GM18868 (cell line): ENCODE results near the gene CHRNA5.
"Not testable (repeated sequence)": the region's sequence is repeated elsewhere in the genome, so short reads cannot be mapped to it uniquely, and the experiment has no call there.

ENCODE experiments used
- ATAC-seq: cut with Tn5 transposase; IDR thresholded peaks from one replicate; pipeline ENCODE4 v1.9.1; 2021; ENCODE audit warnings: mild to moderate bottlenecking, moderate library complexity; ENCODE audit not compliant: unreplicated experiment

Gene CHRNA5

DNA sequence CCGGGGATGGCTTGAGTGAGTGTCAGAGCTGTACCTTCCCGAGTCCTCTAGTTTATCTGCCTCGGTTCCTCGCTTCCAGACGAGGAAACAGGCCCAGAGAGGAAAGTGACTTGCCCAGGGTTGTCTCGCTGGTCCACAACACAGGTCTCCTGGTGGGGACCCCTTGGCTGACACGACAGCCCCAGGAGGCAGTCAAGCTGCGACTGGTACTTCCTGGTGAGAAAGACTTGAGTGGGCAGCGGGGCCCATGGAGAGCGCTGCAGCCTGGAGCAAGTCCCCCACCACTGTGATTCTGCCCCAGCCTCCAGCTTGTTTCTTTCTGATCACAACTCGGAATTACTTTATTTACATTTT, 600 bp upstream of the CHRNA5 start:
- ATAC-seq, result no peak

DNA sequence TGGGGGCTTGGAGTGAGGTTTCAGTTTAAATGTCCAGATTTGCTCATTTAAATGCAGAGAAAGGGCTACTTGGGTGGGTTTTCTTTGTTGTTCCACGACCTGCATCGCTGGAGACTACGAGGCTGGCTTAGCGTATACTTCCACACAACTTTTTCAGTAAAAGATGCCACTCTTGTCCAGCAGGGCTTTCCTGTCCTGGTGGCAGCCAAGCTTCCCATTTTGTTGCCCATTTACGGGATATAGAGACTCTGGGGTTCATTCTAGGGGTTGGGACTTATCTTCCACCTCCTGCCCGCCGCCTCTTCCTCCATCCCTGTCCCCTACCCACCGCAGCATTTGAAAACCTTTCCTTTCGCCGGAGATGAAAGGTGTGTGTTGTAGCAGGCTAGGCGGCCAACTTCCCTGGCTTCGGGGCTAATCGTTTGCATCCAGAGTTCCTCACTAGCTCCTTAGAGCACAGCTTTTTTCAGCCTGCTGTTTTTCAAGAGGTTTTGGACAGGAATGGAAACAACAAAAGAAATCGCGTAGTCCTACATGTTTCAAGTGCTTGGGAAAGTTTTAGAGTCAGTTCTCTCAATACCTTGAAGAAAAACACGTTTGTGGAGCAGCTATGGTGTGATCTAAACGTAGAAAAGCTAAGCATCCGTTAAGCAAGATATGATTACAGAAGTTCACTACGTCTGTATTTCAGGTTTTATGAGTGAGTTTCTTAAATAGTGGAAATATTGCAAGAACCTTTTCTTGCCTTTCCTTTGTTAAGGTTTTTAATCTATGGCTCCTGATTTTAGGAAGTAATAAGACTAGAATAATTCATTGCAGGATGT, 843 bp downstream of the CHRNA5 start:
- ATAC-seq, result peak; percentile 13

DNA sequence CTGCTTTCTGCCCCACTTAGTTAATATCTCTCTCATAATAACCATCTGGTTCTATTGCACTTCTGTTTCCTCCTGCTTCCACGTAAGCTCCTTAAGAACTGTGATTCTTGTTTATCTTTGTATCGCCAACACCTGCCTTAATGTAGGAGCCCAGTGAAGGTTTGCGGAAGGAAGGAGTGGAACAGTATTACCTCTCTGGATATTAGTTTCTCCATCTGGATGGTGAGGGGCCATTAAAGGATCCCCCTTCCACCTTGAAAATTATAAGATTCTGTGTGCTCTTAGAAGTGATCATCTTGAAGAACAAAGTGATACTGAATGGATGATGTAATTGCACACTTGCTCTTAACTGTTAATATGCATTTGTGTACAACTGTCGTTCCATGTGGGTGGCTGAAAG, 2.2 kb downstream of the CHRNA5 start:
- no peak for ATAC-seq

DNA sequence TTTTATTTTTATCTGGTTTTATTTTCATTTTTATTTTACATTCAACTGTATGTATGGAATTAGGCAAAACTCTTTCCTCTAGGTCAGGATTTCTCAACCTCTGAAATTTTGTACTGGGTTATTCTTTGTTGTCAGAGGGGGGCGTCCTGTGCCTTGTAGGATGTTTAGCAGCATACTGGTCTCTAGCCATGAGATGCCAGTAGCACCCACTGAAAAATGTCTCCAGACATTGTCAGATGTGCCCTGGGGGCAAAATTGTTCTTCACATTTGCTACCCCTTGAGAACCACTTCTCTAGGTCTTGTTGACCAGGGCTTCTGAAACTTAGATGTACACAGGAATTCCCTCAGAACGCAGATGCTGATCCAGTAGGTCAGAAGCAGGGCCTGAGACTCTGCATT, 5.4 kb downstream of the CHRNA5 start:
- ATAC-seq, result no peak

- no peak for ATAC-seq
Observed at GRCh38 chr15:78571382-78571781, 6.1 kb downstream of the CHRNA5 start.

DNA sequence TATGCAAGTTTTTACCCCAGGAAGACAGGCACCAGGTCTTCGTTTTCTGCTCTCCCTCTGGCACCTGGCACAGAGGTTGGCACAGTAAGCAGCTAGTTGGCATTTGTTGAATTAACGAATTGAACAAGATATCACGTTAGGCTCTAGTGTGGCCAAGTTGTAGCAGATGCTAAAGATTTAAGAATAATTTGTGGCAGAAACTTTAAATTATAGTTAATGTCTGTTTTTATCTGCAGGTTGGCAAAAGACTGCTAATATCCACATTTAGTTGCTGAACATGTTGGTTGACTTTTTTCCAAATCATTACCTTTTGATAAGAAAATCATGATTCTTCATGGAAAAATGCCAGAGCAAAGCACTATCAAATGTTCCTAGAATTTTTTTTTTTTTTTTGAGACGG, 8.1 kb downstream of the CHRNA5 start:
- ATAC-seq, result no peak

- no peak for ATAC-seq
Observed at GRCh38 chr15:78574944-78575343, 9.6 kb downstream of the CHRNA5 start.

- no peak for ATAC-seq
Observed at GRCh38 chr15:78597583-78597982, 32.3 kb downstream of the CHRNA5 start.

- no peak for ATAC-seq
Observed at GRCh38 chr15:78598348-78598747, 33.0 kb downstream of the CHRNA5 start.

- ATAC-seq, result no peak
Observed at GRCh38 chr15:78599189-78599588, 33.9 kb downstream of the CHRNA5 start.

GRCh38 chr15:78603467-78603866, 38.1 kb downstream of the CHRNA5 start:
- no peak for ATAC-seq

GRCh38 chr15:78604420-78604819, 39.1 kb downstream of the CHRNA5 start:
- no peak for ATAC-seq

- no peak for ATAC-seq
Observed at GRCh38 chr15:78605201-78605600, 39.9 kb downstream of the CHRNA5 start.

DNA sequence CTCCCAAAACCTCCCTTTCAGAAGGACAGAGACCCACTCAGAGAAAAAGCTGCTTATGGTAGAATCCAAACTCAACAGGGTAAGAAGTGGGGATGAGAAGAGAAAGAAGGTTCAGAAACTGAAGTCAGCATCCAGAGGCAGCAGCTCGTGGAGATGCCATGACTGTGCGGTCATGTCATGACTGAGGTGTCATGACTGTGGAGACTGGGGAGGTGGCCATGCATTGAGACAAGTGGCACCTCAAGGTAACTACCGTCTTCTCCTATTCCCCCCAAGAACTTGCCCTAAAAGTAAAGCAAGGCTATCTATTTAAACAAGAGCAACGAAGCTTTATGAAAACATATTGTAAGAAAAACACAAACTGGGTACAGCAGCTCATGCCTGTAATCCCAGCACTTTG, 40.4 kb downstream of the CHRNA5 start:
- no peak for ATAC-seq

- not testable (repeated sequence) for ATAC-seq
Observed at GRCh38 chr15:78609551-78609950, 44.2 kb downstream of the CHRNA5 start.

GRCh38 chr15:78614021-78614420, 48.7 kb downstream of the CHRNA5 start:
- no peak for ATAC-seq

- ATAC-seq, result no peak
Observed at GRCh38 chr15:78615151-78615589, 49.9 kb downstream of the CHRNA5 start.

GRCh38 chr15:78616506-78616905, 51.2 kb downstream of the CHRNA5 start:
- no peak for ATAC-seq

GRCh38 chr15:78617076-78617475, 51.8 kb downstream of the CHRNA5 start:
- no peak for ATAC-seq

GRCh38 chr15:78617516-78617915, 52.2 kb downstream of the CHRNA5 start:
- ATAC-seq, result no peak

DNA sequence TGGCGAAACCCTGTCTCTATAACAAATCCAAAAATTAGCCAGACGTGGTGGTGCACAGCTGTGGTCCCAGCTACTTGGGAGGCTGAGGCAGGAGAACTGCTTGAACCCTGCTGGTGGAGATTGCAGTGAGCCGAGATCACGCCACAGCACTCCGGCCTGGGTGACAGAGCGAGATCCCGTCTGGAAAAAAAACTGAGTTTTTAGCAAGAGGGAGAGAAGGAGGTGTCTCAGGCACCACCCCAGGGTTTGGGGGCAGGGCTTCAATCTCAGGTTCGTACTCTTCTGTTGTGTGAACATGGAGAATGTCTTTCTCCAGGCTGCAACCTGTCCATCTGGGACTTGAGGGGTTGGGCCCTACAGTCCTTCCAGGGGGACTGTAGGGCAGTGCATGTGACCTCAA, 52.7 kb downstream of the CHRNA5 start:
- ATAC-seq, result no peak

GRCh38 chr15:78618490-78618934, 53.2 kb downstream of the CHRNA5 start:
- no peak for ATAC-seq
